SU-DHL-6 (cell line): ENCODE measurements around the gene SLC35F1.

Source experiments
- CTCF ChIP-seq: fragments of 200-600 bp; sonication (generic); IDR thresholded peaks from one replicate; pipeline ENCODE4 v1.5.1; 2017; ENCODE audit warnings: antibody characterized with exemption, mild to moderate bottlenecking, low read length, moderate library complexity; ENCODE audit not compliant: insufficient read depth, poor library complexity, severe bottlenecking
- EZH2phosphoT487 ChIP-seq: fragments of 200-600 bp; sonication (generic), shearing (Covaris generic); conservative IDR thresholded peaks from 2 replicates; pipeline ENCODE4 v1.6.1; 2018; ENCODE audit warnings: mild to moderate bottlenecking, antibody characterized with exemption, low read length, moderate library complexity, mixed read lengths

DNA sequence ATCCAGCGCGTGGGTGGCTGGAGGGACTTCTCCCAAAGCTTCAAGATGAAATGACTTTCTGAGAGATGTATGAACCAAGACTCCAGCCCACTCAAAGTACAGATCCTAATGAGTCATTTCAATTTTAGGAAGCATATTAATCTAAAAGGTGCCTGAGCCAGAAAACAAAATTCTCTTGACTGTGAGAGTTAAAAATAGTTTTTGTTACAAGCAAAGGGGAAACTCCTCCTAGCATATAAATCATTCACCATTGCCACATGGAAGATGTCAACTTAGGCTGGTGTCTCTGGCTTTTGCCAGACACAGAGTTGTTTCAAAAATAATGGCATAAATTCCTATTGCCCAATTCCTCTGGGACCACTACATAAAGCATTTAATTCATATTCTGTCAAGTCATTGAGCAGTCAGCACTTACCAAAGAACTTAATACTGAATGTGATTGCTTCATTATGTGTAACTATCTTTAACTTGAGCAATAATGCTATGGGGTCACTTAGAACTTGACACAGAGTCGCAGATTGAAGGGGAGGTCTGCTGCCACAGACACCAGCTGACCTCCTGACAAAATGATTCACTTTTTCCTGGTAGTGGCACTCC is 280.6 kb downstream of the SLC35F1 start:
- no peak for TF ChIP-seq CTCF
- TF ChIP-seq EZH2phosphoT487, result no peak
